IMR-90 (cell line): ENCODE data around the gene MAU2. TPM values are rescaled to one million over a fixed set of nuclear protein-coding genes. Genes with fewer than 3 reads are reported as not detected.

ENCODE experiments used
- ATAC-seq: fragments of 200-7000 bp; cut with Tn5 transposase; 2 replicates; pipeline ENCODE4 v1.9.1; 2020; ENCODE audit warnings: low read depth, mild to moderate bottlenecking, moderate library complexity
- BruUV-seq: library from RNA; stranded (reverse); fragments of 400-500 nt; replicated peaks from 2 replicates; lab custom pipeline; 2021; lab: Mats Ljungman, UMichigan
- CTCF ChIA-PET: fragments of 300-600 bp; formaldehyde crosslinking; extraction: SDS; loops from one replicate; lab custom pipeline; 2021; ENCODE audit warnings: antibody characterized with exemption; lab: Yijun Ruan, JAX
- POLR2A ChIA-PET: fragments of 300-600 bp; sonication (Branson Sonifier 250); formaldehyde crosslinking; loops from one replicate; lab custom pipeline; 2022; ENCODE audit warnings: antibody characterized with exemption; ENCODE audit not compliant: unreplicated experiment; lab: Charles Lee
- DNase-seq: peaks from one replicate; pipeline ENCODE4 v3.0.0; 2013
- H2AFZ ChIP-seq: replicated peaks from 2 replicates; pipeline ENCODE3; 2013; ENCODE audit warnings: low read length, mild to moderate bottlenecking; ENCODE audit not compliant: poor library complexity
- H2AK5ac ChIP-seq: 2 replicates; pipeline ENCODE4 v1.6.1; 2013; ENCODE audit warnings: low read depth, low read length, inconsistent platforms
- H2AK9ac ChIP-seq: replicated peaks from 2 replicates; pipeline ENCODE3; 2013; ENCODE audit warnings: mild to moderate bottlenecking, low read depth, low read length, moderate library complexity; ENCODE audit not compliant: poor library complexity
- H2BK120ac ChIP-seq: 2 replicates; pipeline ENCODE4 v1.6.1; 2013; ENCODE audit warnings: low read depth, low read length, inconsistent platforms
- H2BK15ac ChIP-seq: 3 replicates; pipeline ENCODE4 v1.6.1; 2013; ENCODE audit warnings: low read depth, low read length, inconsistent platforms
- H2BK20ac ChIP-seq: 2 replicates; pipeline ENCODE4 v1.6.1; 2013; ENCODE audit warnings: low read depth, mild to moderate bottlenecking, inconsistent platforms, low read length, moderate library complexity
- H2BK5ac ChIP-seq: 2 replicates; pipeline ENCODE4 v1.6.1; 2013; ENCODE audit warnings: mild to moderate bottlenecking, low read depth, low read length, inconsistent platforms; ENCODE audit not compliant: poor library complexity, severe bottlenecking
- H3K14ac ChIP-seq: replicated peaks from 2 replicates; pipeline ENCODE4 v1.6.1; 2013; ENCODE audit warnings: low read depth, low read length, inconsistent platforms
- H3K18ac ChIP-seq: 2 replicates; pipeline ENCODE4 v1.6.1; 2013; ENCODE audit warnings: low read depth, low read length, control low read depth
- H3K23ac ChIP-seq: 2 replicates; pipeline ENCODE4 v1.6.1; 2013; ENCODE audit warnings: low read depth, low read length, inconsistent platforms
- H3K27ac ChIP-seq: 2 replicates; pipeline ENCODE4 v1.5.1; 2013; ENCODE audit warnings: mild to moderate bottlenecking, control low read depth, low read length; ENCODE audit not compliant: insufficient read depth
- H3K27me3 ChIP-seq: 2 replicates; pipeline ENCODE4 v1.6.1; 2013; ENCODE audit warnings: low read length; ENCODE audit not compliant: control insufficient read depth, insufficient read depth
- H3K36me3 ChIP-seq: 2 replicates; pipeline ENCODE4 v1.6.1; 2013; ENCODE audit warnings: low read length, mixed read lengths; ENCODE audit not compliant: control insufficient read depth, insufficient read depth
- H3K4ac ChIP-seq: 2 replicates; pipeline ENCODE4 v1.6.1; 2013; ENCODE audit warnings: low read depth, low read length, inconsistent platforms
- H3K4me1 ChIP-seq: 2 replicates; pipeline ENCODE4 v1.6.1; 2013; ENCODE audit warnings: low read length, mixed read lengths; ENCODE audit not compliant: control insufficient read depth, insufficient read depth
- H3K4me2 ChIP-seq: 2 replicates; pipeline ENCODE4 v1.6.1; 2013; ENCODE audit warnings: low read depth, mild to moderate bottlenecking, control low read depth, low read length, moderate library complexity
- H3K4me3 ChIP-seq: 2 replicates; pipeline ENCODE4 v1.5.1; 2013; ENCODE audit warnings: low read depth, mild to moderate bottlenecking, control low read depth, low read length, moderate library complexity; ENCODE audit not compliant: insufficient read depth
- H3K56ac ChIP-seq: 2 replicates; pipeline ENCODE4 v1.6.1; 2013; ENCODE audit warnings: low read length, inconsistent platforms; ENCODE audit not compliant: insufficient read depth; ENCODE audit errors: extremely low read depth
- H3K79me1 ChIP-seq, 2 experiments: 2 replicates each; pipeline ENCODE4 v1.6.1; 2013; ENCODE audit warnings: low read length in 2 of 2, inconsistent platforms in 1 of 2, low read depth in 1 of 2
- H3K9ac ChIP-seq: 2 replicates; pipeline ENCODE4 v1.6.1; 2013; ENCODE audit warnings: low read depth, low read length, control low read depth
- H3K9me1 ChIP-seq: 2 replicates; pipeline ENCODE4 v1.6.1; 2013; ENCODE audit warnings: low read length, inconsistent platforms; ENCODE audit not compliant: insufficient read depth
- H3K9me3 ChIP-seq: 2 replicates; pipeline ENCODE4 v1.6.1; 2013; ENCODE audit warnings: low read length; ENCODE audit not compliant: control insufficient read depth, insufficient read depth
- H4K20me1 ChIP-seq: 2 replicates; pipeline ENCODE4 v1.6.1; 2013; ENCODE audit warnings: low read length, inconsistent platforms; ENCODE audit not compliant: insufficient read depth
- H4K5ac ChIP-seq: 2 replicates; pipeline ENCODE4 v1.6.1; 2013; ENCODE audit warnings: mild to moderate bottlenecking, low read depth, low read length, control low read depth
- H4K8ac ChIP-seq, 2 experiments: 2 replicates each; pipeline ENCODE4 v1.6.1; 2013; ENCODE audit warnings: low read depth in 2 of 2, low read length in 2 of 2, control low read depth in 1 of 2, inconsistent platforms in 1 of 2
- H4K91ac ChIP-seq: 2 replicates; pipeline ENCODE4 v1.6.1; 2013; ENCODE audit warnings: low read depth, low read length, inconsistent platforms; ENCODE audit not compliant: insufficient read depth
- CEBPB ChIP-seq: IDR thresholded peaks from 2 replicates; pipeline ENCODE4 v1.6.1; 2012; ENCODE audit warnings: low read depth, low read length, improper control_type of control experiment
- MXI1 ChIP-seq: IDR thresholded peaks from 2 replicates; pipeline ENCODE4 v1.6.1; 2012; ENCODE audit warnings: low read depth, mild to moderate bottlenecking, low read length, moderate library complexity, borderline replicate concordance
- RAD21 ChIP-seq: IDR thresholded peaks from 2 replicates; pipeline ENCODE4 v1.6.1; 2012; ENCODE audit warnings: low read length, improper control_type of control experiment
- WGBS, 2 experiments: methylation state at CpG; one replicate each; pipeline versions ENCODE4 v1.1.5 to v1.1.7; 2013; ENCODE audit warnings: missing lambda C conversion rate in 2 of 2; ENCODE audit not compliant: insufficient read length in 1 of 2; ENCODE audit errors: extremely low coverage in 2 of 2; 5-methylcytosine and 5-hydroxymethylcytosine counted together
- dilution Hi-C: fragments of 300-500 bp; cut with HindIII; formaldehyde crosslinking; loops from one replicate; pipeline ENCODE4 v1.14.3; 2018; ENCODE audit warnings: low sequenced_read_pairs; ENCODE audit not compliant: unreplicated experiment
- in situ Hi-C: fragments of 300-500 bp; cut with MboI; formaldehyde crosslinking; loops from 3 replicates; pipeline ENCODE4 v1.14.3; 2019; ENCODE audit warnings: low sequenced_read_pairs, inconsistent platforms, mixed read lengths
- intact Hi-C: fragments of 100-400 bp; cut with micrococcal nuclease; formaldehyde crosslinking; loops from 2 replicates; pipeline ENCODE4 v1.10.0; 2022
- polyA plus RNA-seq, 3 experiments: library from polyadenylated mRNA; depleted of rRNA; stranded (reverse); fragments of >200 nt; gene quantifications; 2 replicates each; pipeline ENCODE4 v1.2.3, GENCODE V29; 2012; ENCODE audit warnings: low replicate concordance in 1 of 3
- total RNA-seq: library from RNA; depleted of rRNA; stranded (reverse); fragments of >200 nt; gene quantifications from 2 replicates; pipeline ENCODE4 v1.2.3, GENCODE V29; 2012

The MAU2 gene
- total and polyA plus RNA-seq, 2 of the 4 experiments (the other 2 are of a cell fraction) = 24.6 to 31.1 TPM

GRCh38 chr19:19280561-19280960 is 40.1 kb upstream of the MAU2 start:
- H3K4ac ChIP-seq = no peak overlapping the region
- H3K9me3 ChIP-seq = no peaks in the 10 kb centered on the region
- H3K4me2 ChIP-seq = no peak overlapping the region
- no peak overlapping the region for H2BK5ac ChIP-seq
- H3K36me3 ChIP-seq = peaks cover 58% of the 10 kb centered on the region
- no peak overlapping the region for H2AK5ac ChIP-seq
- no peak overlapping the region for H3K23ac ChIP-seq
- in situ Hi-C loops (no loop called here), intact Hi-C loops (no loop called here), dilution Hi-C loops (no loop called here)
- CTCF ChIA-PET = no interaction called here
- no peak overlapping the region for H3K18ac ChIP-seq
- H3K14ac ChIP-seq = no peak overlapping the region
- H3K27me3 ChIP-seq = no peaks in the 10 kb centered on the region
- no peak overlapping the region for H3K27ac ChIP-seq
- no peak overlapping the region for H2BK15ac ChIP-seq
- no peak overlapping the region for H2BK120ac ChIP-seq
- peaks cover 2% of the 10 kb centered on the region; the same call in 1 of the 2 replicates for H3K4me1 ChIP-seq
- 87% methylated on average over 11 of the region's 16 CpGs; no CpG with 5 or more reads in 1 of the 2 experiments for WGBS, 2 experiments
- H2AFZ ChIP-seq = no peak overlapping the region
- no peak overlapping the region for H4K8ac ChIP-seq
- H3K79me1 ChIP-seq = no peaks in the 10 kb centered on the region
- no peak overlapping the region for H3K4me3 ChIP-seq
- POLR2A ChIA-PET = no interaction called here
- H3K56ac ChIP-seq = no peak overlapping the region
- ATAC-seq (no peak), DNase-seq (peak; percentile 5)
- BruUV-seq = no TSS peak
- no peak overlapping the region for H4K91ac ChIP-seq
- no peak overlapping the region for H2AK9ac ChIP-seq
- no peak overlapping the region for H4K5ac ChIP-seq
- H3K9me1 ChIP-seq = no peaks in the 10 kb centered on the region
- no peak for TF ChIP-seq RAD21
- no peak for TF ChIP-seq CEBPB
- TF ChIP-seq MXI1 = no peak
- no peak overlapping the region for H3K9ac ChIP-seq
- no peak overlapping the region for H2BK20ac ChIP-seq
- H4K20me1 ChIP-seq = no peaks in the 10 kb centered on the region
